B cell (primary cell): ENCODE measurements around the gene RBM28. TPM values are rescaled to one million over a fixed set of nuclear protein-coding genes. Genes with fewer than 3 reads are reported as not detected.

Source experiments
- ATAC-seq: fragments of 200-7000 bp; cut with Tn5 transposase; one replicate; pipeline ENCODE4 v1.10.0; 2021; ENCODE audit warnings: low read depth, mild to moderate bottlenecking, moderate number of reproducible peaks, moderate library complexity
- CTCF ChIA-PET: fragments of 350-600 bp; sonication (Branson Sonifier 250); formaldehyde crosslinking; loops from one replicate; lab custom pipeline; 2021; ENCODE audit warnings: antibody characterized with exemption, inconsistent platforms; lab: Charles Lee
- POLR2A ChIA-PET: fragments of 350-600 bp; sonication (Branson Sonifier 250); formaldehyde crosslinking; loops from one replicate; lab custom pipeline; 2021; ENCODE audit warnings: antibody characterized with exemption; lab: Charles Lee
- DNase-seq: peaks from one replicate; pipeline ENCODE4 v3.0.0; 2013
- H2AFZ ChIP-seq: 2 replicates; pipeline ENCODE4 v1.6.1; 2012; ENCODE audit warnings: mild to moderate bottlenecking, low read depth, low read length; ENCODE audit not compliant: insufficient read depth, poor library complexity, severe bottlenecking
- H3K27ac ChIP-seq, 2 donors: 1 replicate in 1 of 2; 2 replicates in 1 of 2; pipeline ENCODE4 v1.5.1; 2012 to 2013; ENCODE audit warnings: low read length in 2 of 2, mild to moderate bottlenecking in 2 of 2, moderate library complexity in 1 of 2
- H3K27me3 ChIP-seq, 4 experiments: fragments of 200-600 bp in 1 of 4; sonication (generic) in 1 of 4; replicated peaks in 1 of 4; 1 replicate in 2 of 4; 2 replicates in 2 of 4; pipeline versions ENCODE4 v1.6.1 to v1.7.0; 2013 to 2016; ENCODE audit warnings: low read length in 3 of 4, mild to moderate bottlenecking in 2 of 4, mixed read lengths in 1 of 4, moderate library complexity in 1 of 4; ENCODE audit not compliant: insufficient read depth in 4 of 4, control insufficient read depth in 3 of 4; ENCODE audit errors: control extremely low read depth in 1 of 4
- H3K36me3 ChIP-seq, 2 experiments: replicated peaks in 1 of 2; 1 replicate in 1 of 2; 2 replicates in 1 of 2; pipeline versions ENCODE4 v1.6.1 to v1.7.1; 2013; ENCODE audit warnings: low read length in 1 of 2; ENCODE audit not compliant: insufficient read depth in 2 of 2, control insufficient read depth in 1 of 2; ENCODE audit errors: control extremely low read depth in 1 of 2, extremely low read depth in 1 of 2
- H3K4me1 ChIP-seq, 2 donors: fragments of 200-600 bp in 1 of 2; sonication (generic) in 1 of 2; 1 replicate in 1 of 2; 2 replicates in 1 of 2; pipeline versions ENCODE4 v1.5.1 to v1.6.1; 2013 to 2017; ENCODE audit warnings: low read length in 2 of 2; ENCODE audit not compliant: control insufficient read depth in 2 of 2, insufficient read depth in 2 of 2
- H3K4me2 ChIP-seq: replicated peaks from 2 replicates; pipeline ENCODE3; 2012; ENCODE audit warnings: mild to moderate bottlenecking, low read depth, low read length; ENCODE audit not compliant: poor library complexity, severe bottlenecking
- H3K4me3 ChIP-seq, 5 experiments: fragments of 200-600 bp in 1 of 5; sonication (generic) in 1 of 5; 1 replicate in 3 of 5; 2 replicates in 2 of 5; pipeline versions ENCODE4 v1.5.1 to v1.7.0; 2011 to 2016; ENCODE audit warnings: low read length in 4 of 5, mild to moderate bottlenecking in 4 of 5, low read depth in 2 of 5, control low read depth in 1 of 5, moderate library complexity in 1 of 5; ENCODE audit not compliant: insufficient read depth in 1 of 5; ENCODE audit errors: control extremely low read depth in 1 of 5, extremely low read depth in 1 of 5
- H3K79me2 ChIP-seq: fragments of 200-600 bp; sonication (generic); one replicate; pipeline ENCODE4 v1.6.0; 2016; ENCODE audit warnings: low read length; ENCODE audit not compliant: control insufficient read depth, insufficient read depth
- H3K9ac ChIP-seq: fragments of 200-600 bp; sonication (generic); 2 replicates; pipeline ENCODE4 v1.6.1; 2017; ENCODE audit warnings: mild to moderate bottlenecking, low read length, moderate library complexity
- H3K9me3 ChIP-seq, 3 donors: one replicate each; pipeline versions ENCODE4 v1.6.1 to v1.7.1; 2013; ENCODE audit warnings: low read length in 2 of 3; ENCODE audit not compliant: control insufficient read depth in 2 of 3, insufficient read depth in 1 of 3; ENCODE audit errors: control extremely low read depth in 1 of 3
- H4K20me1 ChIP-seq: 2 replicates; pipeline ENCODE4 v1.6.0; 2012; ENCODE audit warnings: mild to moderate bottlenecking, low read length; ENCODE audit not compliant: insufficient read depth, control insufficient read depth, poor library complexity, severe bottlenecking
- H3K27ac Mint-ChIP-seq: one replicate; pipeline ENCODE4 v1.8.0; 2021; ENCODE audit warnings: mixed read lengths
- H3K27me3 Mint-ChIP-seq: one replicate; pipeline ENCODE4 v1.8.0; 2021; ENCODE audit warnings: mixed read lengths
- H3K4me1 Mint-ChIP-seq: one replicate; pipeline ENCODE4 v1.8.0; 2021; ENCODE audit warnings: mixed read lengths
- H3K4me3 Mint-ChIP-seq: one replicate; pipeline ENCODE4 v1.8.0; 2021; ENCODE audit warnings: mixed read lengths
- H3K9me3 Mint-ChIP-seq: one replicate; pipeline ENCODE4 v1.8.0; 2022; ENCODE audit warnings: mixed read lengths; ENCODE audit not compliant: insufficient read depth
- EZH2 ChIP-seq: IDR thresholded peaks from 2 replicates; pipeline ENCODE4 v1.6.1; 2012; ENCODE audit warnings: borderline replicate concordance, low read depth, mild to moderate bottlenecking, moderate library complexity, low read length; ENCODE audit not compliant: insufficient read depth, poor library complexity, severe bottlenecking
- WGBS: methylation state at CpG from one replicate; pipeline ENCODE4 v1.1.5; 2013; ENCODE audit warnings: missing lambda C conversion rate; ENCODE audit not compliant: insufficient coverage; 5-methylcytosine and 5-hydroxymethylcytosine counted together
- intact Hi-C: fragments of 100-400 bp; cut with micrococcal nuclease; formaldehyde crosslinking; loops from one replicate; pipeline ENCODE4 v1.10.0; 2022
- polyA plus RNA-seq: library from polyadenylated mRNA; depleted of rRNA; stranded (reverse); fragments of >200 nt; gene quantifications from 2 replicates; pipeline ENCODE4 v1.2.3, GENCODE V29; 2012
- small RNA-seq: library from RNA; depleted of rRNA; stranded (forward); fragments of <200 nt; gene quantifications from one replicate; pipeline ENCODE3, GENCODE V24; 2012; ENCODE audit warnings: low replicate concordance, low read depth; ENCODE audit not compliant: insufficient read length
- total RNA-seq, 2 donors: library from RNA; stranded (reverse); fragments of 120-200 nt in 1 of 2; gene quantifications; 1 replicate in 1 of 2; 2 replicates in 1 of 2; pipeline versions ENCODE4 v1.2.3 to v1.2.4, GENCODE V29; 2013 to 2022
- TF ChIP-seq, protein P1 (sequence below): fragments of 200-600 bp; IDR thresholded peaks from one replicate; pipeline ENCODE4 v1.8.0; 2022; ENCODE audit warnings: antibody characterized with exemption, mild to moderate bottlenecking

Gene RBM28
- total and polyA plus RNA-seq, 2 donors (not counting 1 experiment from before 2014, with no cell fraction given): 10.7 to 46.2 TPM

DNA sequence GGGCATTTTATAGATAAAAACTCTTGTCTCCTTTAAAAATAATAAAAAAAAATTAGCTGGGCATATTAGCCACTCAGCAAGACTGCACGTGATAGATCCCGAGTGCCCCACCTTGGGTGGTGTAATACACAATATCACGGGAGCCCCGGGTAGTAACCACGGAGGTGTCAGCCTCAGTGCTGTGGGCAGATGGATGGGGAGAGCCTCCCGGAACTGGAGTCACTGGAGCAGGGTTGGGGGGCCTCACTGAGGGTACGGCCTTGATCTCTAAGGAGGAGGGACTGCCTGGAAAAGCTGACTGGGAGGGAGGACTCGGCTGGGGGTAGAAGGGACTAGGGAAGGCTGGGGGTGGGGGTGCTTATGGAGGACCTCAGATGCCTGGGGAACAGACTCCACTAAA is 90.0 kb downstream of the RBM28 start:
- intact Hi-C loops: no loop called here
- H3K9me3 ChIP-seq: no peaks in the 10 kb centered on the region
- Mint-ChIP-seq H3K27me3 (peaks cover 9% of the 10 kb centered on the region), H3K4me3 (no peak overlapping the region), H3K4me1 (no peaks in the 10 kb centered on the region), H3K9me3 (no peaks in the 10 kb centered on the region), H3K27ac (no peak overlapping the region)
- DNase-seq (no peak), ATAC-seq (no peak)
- no peaks in the 10 kb centered on the region for H3K4me1 ChIP-seq
- CTCF ChIA-PET: no interaction called here
- WGBS: 98% methylated on average over 6 of the region's 8 CpGs
- no peak overlapping the region for H3K4me2 ChIP-seq
- no peak overlapping the region for H3K9ac ChIP-seq
- POLR2A ChIA-PET: no interaction called here
- no peak overlapping the region for H3K4me3 ChIP-seq
- H4K20me1 ChIP-seq: no peaks in the 10 kb centered on the region
- no peaks in the 10 kb centered on the region for H3K36me3 ChIP-seq
- peaks cover 0 to 3% (median 0%) of the 10 kb centered on the region in 4 experiments for H3K27me3 ChIP-seq
- TF ChIP-seq EZH2: no peak
- TF ChIP-seq, protein P1, sequence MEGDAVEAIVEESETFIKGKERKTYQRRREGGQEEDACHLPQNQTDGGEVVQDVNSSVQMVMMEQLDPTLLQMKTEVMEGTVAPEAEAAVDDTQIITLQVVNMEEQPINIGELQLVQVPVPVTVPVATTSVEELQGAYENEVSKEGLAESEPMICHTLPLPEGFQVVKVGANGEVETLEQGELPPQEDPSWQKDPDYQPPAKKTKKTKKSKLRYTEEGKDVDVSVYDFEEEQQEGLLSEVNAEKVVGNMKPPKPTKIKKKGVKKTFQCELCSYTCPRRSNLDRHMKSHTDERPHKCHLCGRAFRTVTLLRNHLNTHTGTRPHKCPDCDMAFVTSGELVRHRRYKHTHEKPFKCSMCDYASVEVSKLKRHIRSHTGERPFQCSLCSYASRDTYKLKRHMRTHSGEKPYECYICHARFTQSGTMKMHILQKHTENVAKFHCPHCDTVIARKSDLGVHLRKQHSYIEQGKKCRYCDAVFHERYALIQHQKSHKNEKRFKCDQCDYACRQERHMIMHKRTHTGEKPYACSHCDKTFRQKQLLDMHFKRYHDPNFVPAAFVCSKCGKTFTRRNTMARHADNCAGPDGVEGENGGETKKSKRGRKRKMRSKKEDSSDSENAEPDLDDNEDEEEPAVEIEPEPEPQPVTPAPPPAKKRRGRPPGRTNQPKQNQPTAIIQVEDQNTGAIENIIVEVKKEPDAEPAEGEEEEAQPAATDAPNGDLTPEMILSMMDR: no peak
- H3K79me2 ChIP-seq: no peaks in the 10 kb centered on the region
- H2AFZ ChIP-seq: no peak overlapping the region
- no peak overlapping the region for H3K27ac ChIP-seq

- Histone ChIP-seq H3K4me1 (no peaks in the 10 kb centered on the region), H3K4me2 (no peak overlapping the region), H3K9me3 (peaks cover 0 to 3% (median 0%) of the 10 kb centered on the region in 3 donors), H3K27ac (no peak overlapping the region), H3K9ac (no peak overlapping the region), H4K20me1 (no peaks in the 10 kb centered on the region), H2AFZ (no peak overlapping the region), H3K4me3 (no peak overlapping the region), H3K79me2 (no peaks in the 10 kb centered on the region), H3K27me3 (peaks cover 0 to 3% (median 1%) of the 10 kb centered on the region in 4 experiments), H3K36me3 (no peaks in the 10 kb centered on the region)
- Mint-ChIP-seq H3K4me3 (no peak overlapping the region), H3K27me3 (peaks cover 11% of the 10 kb centered on the region), H3K9me3 (no peaks in the 10 kb centered on the region), H3K4me1 (no peaks in the 10 kb centered on the region), H3K27ac (no peak overlapping the region)
- ChIA-PET POLR2A (no interaction called here), CTCF (no interaction called here)
- ATAC-seq (no peak), DNase-seq (no peak)
- TF ChIP-seq, protein P1: no peak
- no peak for TF ChIP-seq EZH2
- WGBS: no CpG with 5 or more reads among the region's 4 CpGs
- intact Hi-C loops: no loop called here
Observed at GRCh38 chr7:128251337-128251736, 92.4 kb downstream of the RBM28 start.

Small RNA genes lying within 50 kb of the gene (small RNA-seq; reads per million reads assigned to genes)
- gene RNU7-27P: not detected

Other genes starting within 250 kb of the RBM28 start
- not detected in 2 replicates for gene LEP, start 102.6 kb downstream of the RBM28 start, total RNA-seq
- not detected in 2 replicates for gene LEP, start 102.6 kb downstream of the RBM28 start, polyA plus RNA-seq
- 0.20 TPM in 1 of 2 replicates, not detected in the other for gene PRRT4, start 17.8 kb upstream of the RBM28 start, total RNA-seq
- 0.04 TPM in 1 of 2 replicates, not detected in the other for gene PRRT4, start 17.8 kb upstream of the RBM28 start, polyA plus RNA-seq
- gene IMPDH1, start 66.1 kb upstream of the RBM28 start, total RNA-seq: 52.3 and 54.9 TPM in 2 replicates
- 78.6 and 90.6 TPM in 2 replicates for gene IMPDH1, start 66.1 kb upstream of the RBM28 start, polyA plus RNA-seq
- 10.1 and 10.7 TPM in 2 replicates for gene HILPDA, start 112.0 kb upstream of the RBM28 start, total RNA-seq
- 6.5 and 8.6 TPM in 2 replicates for gene HILPDA, start 112.0 kb upstream of the RBM28 start, polyA plus RNA-seq
- gene METTL2B, start 132.8 kb upstream of the RBM28 start, total RNA-seq: 21.6 and 22.7 TPM in 2 replicates
- gene METTL2B, start 132.8 kb upstream of the RBM28 start, polyA plus RNA-seq: 8.9 and 11.5 TPM in 2 replicates